ENCODE results near the gene MINAR1.

MINAR1 gene

GRCh38 chr15:79433276-79433990, 1.3 kb downstream of the MINAR1 start:
- Histone ChIP-seq H3K9me3 (replicated peaks; ENCODE audit: low read length) (no peaks in the 10 kb centered on the region), H3K27me3 (ENCODE audit: control insufficient read depth, insufficient read depth, low read length) (peaks cover 68% of the 10 kb centered on the region), H3K4me3 (ENCODE audit: low read length) (no peak overlapping the region), H3K9ac (ENCODE audit: low read depth, low read length) (no peak overlapping the region), H3K4me2 (ENCODE audit: low read length) (peak overlapping the region; percentile 97), H3K4me1 (ENCODE audit: control insufficient read depth, insufficient read depth, low read length) (peaks cover 11% of the 10 kb centered on the region), H3K36me3 (ENCODE audit: insufficient read depth, low read length) (no peaks in the 10 kb centered on the region)

- H3K9ac ChIP-seq (ENCODE audit: low read depth, low read length) = no peak overlapping the region
Measured at GRCh38 chr15:79434361-79434760, 2.2 kb downstream of the MINAR1 start.

GRCh38 chr15:79436037-79436780, 4.1 kb downstream of the MINAR1 start:
- Histone ChIP-seq H3K36me3 (ENCODE audit: insufficient read depth, low read length) (no peaks in the 10 kb centered on the region), H3K4me3 (ENCODE audit: low read length) (no peak overlapping the region), H3K9ac (ENCODE audit: low read depth, low read length) (no peak overlapping the region), H3K27me3 (ENCODE audit: control insufficient read depth, insufficient read depth, low read length) (peaks cover 40% of the 10 kb centered on the region), H3K4me1 (ENCODE audit: control insufficient read depth, insufficient read depth, low read length) (peaks cover 9% of the 10 kb centered on the region), H3K4me2 (ENCODE audit: low read length) (no peak overlapping the region), H3K9me3 (replicated peaks; ENCODE audit: low read length) (no peaks in the 10 kb centered on the region)

More at GRCh38 chr15:79434361-79434760, 2.2 kb downstream of the MINAR1 start:
- no peaks in the 10 kb centered on the region for H3K9me3 ChIP-seq (replicated peaks; ENCODE audit: low read length)
- peaks cover 58% of the 10 kb centered on the region for H3K27me3 ChIP-seq (ENCODE audit: control insufficient read depth, insufficient read depth, low read length)
- H3K4me2 ChIP-seq (ENCODE audit: low read length) = no peak overlapping the region
- peaks cover 11% of the 10 kb centered on the region for H3K4me1 ChIP-seq (ENCODE audit: control insufficient read depth, insufficient read depth, low read length)
- no peaks in the 10 kb centered on the region for H3K36me3 ChIP-seq (ENCODE audit: insufficient read depth, low read length)
- H3K4me3 ChIP-seq (ENCODE audit: low read length) = no peak overlapping the region

- Histone ChIP-seq H3K9me3 (replicated peaks; ENCODE audit: low read length) (no peaks in the 10 kb centered on the region), H3K4me3 (ENCODE audit: low read length) (no peak overlapping the region), H3K4me2 (ENCODE audit: low read length) (no peak overlapping the region), H3K9ac (ENCODE audit: low read depth, low read length) (no peak overlapping the region), H3K36me3 (ENCODE audit: insufficient read depth, low read length) (no peaks in the 10 kb centered on the region), H3K27me3 (ENCODE audit: control insufficient read depth, insufficient read depth, low read length) (peaks cover 31% of the 10 kb centered on the region), H3K4me1 (ENCODE audit: control insufficient read depth, insufficient read depth, low read length) (peaks cover 3% of the 10 kb centered on the region)
Measured at GRCh38 chr15:79437275-79438000, 5.3 kb downstream of the MINAR1 start.

- no peaks in the 10 kb centered on the region for H3K4me1 ChIP-seq (ENCODE audit: control insufficient read depth, insufficient read depth, low read length)
- no peak overlapping the region for H3K4me3 ChIP-seq (ENCODE audit: low read length)
- peaks cover 14% of the 10 kb centered on the region for H3K27me3 ChIP-seq (ENCODE audit: control insufficient read depth, insufficient read depth, low read length)
- H3K9ac ChIP-seq (ENCODE audit: low read depth, low read length) = no peak overlapping the region
- no peak overlapping the region for H3K4me2 ChIP-seq (ENCODE audit: low read length)
- H3K36me3 ChIP-seq (ENCODE audit: insufficient read depth, low read length) = no peaks in the 10 kb centered on the region
- H3K9me3 ChIP-seq (replicated peaks; ENCODE audit: low read length) = no peaks in the 10 kb centered on the region
Measured at GRCh38 chr15:79439236-79439635, 7.1 kb downstream of the MINAR1 start.

GRCh38 chr15:79440355-79440908, 8.3 kb downstream of the MINAR1 start:
- Histone ChIP-seq H3K9ac (ENCODE audit: low read depth, low read length) (no peak overlapping the region), H3K36me3 (ENCODE audit: insufficient read depth, low read length) (no peaks in the 10 kb centered on the region), H3K4me1 (ENCODE audit: control insufficient read depth, insufficient read depth, low read length) (no peaks in the 10 kb centered on the region), H3K4me3 (ENCODE audit: low read length) (no peak overlapping the region), H3K4me2 (ENCODE audit: low read length) (no peak overlapping the region), H3K9me3 (replicated peaks; ENCODE audit: low read length) (no peaks in the 10 kb centered on the region), H3K27me3 (ENCODE audit: control insufficient read depth, insufficient read depth, low read length) (peaks cover 7% of the 10 kb centered on the region)

- no peak overlapping the region for H3K4me3 ChIP-seq (ENCODE audit: low read length)
- no peaks in the 10 kb centered on the region for H3K4me1 ChIP-seq (ENCODE audit: control insufficient read depth, insufficient read depth, low read length)
- H3K36me3 ChIP-seq (ENCODE audit: insufficient read depth, low read length) = no peaks in the 10 kb centered on the region
- no peak overlapping the region for H3K9ac ChIP-seq (ENCODE audit: low read depth, low read length)
- no peak overlapping the region for H3K4me2 ChIP-seq (ENCODE audit: low read length)
- H3K9me3 ChIP-seq (replicated peaks; ENCODE audit: low read length) = no peaks in the 10 kb centered on the region
- H3K27me3 ChIP-seq (ENCODE audit: control insufficient read depth, insufficient read depth, low read length) = no peaks in the 10 kb centered on the region
Measured at GRCh38 chr15:79442911-79443310, 10.8 kb downstream of the MINAR1 start.

GRCh38 chr15:79447060-79447459, 14.9 kb downstream of the MINAR1 start:
- H3K4me1 ChIP-seq (ENCODE audit: control insufficient read depth, insufficient read depth, low read length) = no peaks in the 10 kb centered on the region
- no peak overlapping the region for H3K9ac ChIP-seq (ENCODE audit: low read depth, low read length)
- no peak overlapping the region for H3K4me2 ChIP-seq (ENCODE audit: low read length)
- H3K27me3 ChIP-seq (ENCODE audit: control insufficient read depth, insufficient read depth, low read length) = no peaks in the 10 kb centered on the region
- no peaks in the 10 kb centered on the region for H3K36me3 ChIP-seq (ENCODE audit: insufficient read depth, low read length)
- H3K9me3 ChIP-seq (replicated peaks; ENCODE audit: low read length) = no peaks in the 10 kb centered on the region
- no peak overlapping the region for H3K4me3 ChIP-seq (ENCODE audit: low read length)

GRCh38 chr15:79450648-79451047, 18.5 kb downstream of the MINAR1 start:
- Histone ChIP-seq H3K27me3 (ENCODE audit: control insufficient read depth, insufficient read depth, low read length) (no peaks in the 10 kb centered on the region), H3K4me1 (ENCODE audit: control insufficient read depth, insufficient read depth, low read length) (no peaks in the 10 kb centered on the region), H3K9ac (ENCODE audit: low read depth, low read length) (no peak overlapping the region), H3K4me2 (ENCODE audit: low read length) (no peak overlapping the region), H3K4me3 (ENCODE audit: low read length) (no peak overlapping the region), H3K36me3 (ENCODE audit: insufficient read depth, low read length) (no peaks in the 10 kb centered on the region), H3K9me3 (replicated peaks; ENCODE audit: low read length) (no peaks in the 10 kb centered on the region)

GRCh38 chr15:79451361-79451999, 19.3 kb downstream of the MINAR1 start:
- Histone ChIP-seq H3K4me1 (ENCODE audit: control insufficient read depth, insufficient read depth, low read length) (no peaks in the 10 kb centered on the region), H3K9me3 (replicated peaks; ENCODE audit: low read length) (no peaks in the 10 kb centered on the region), H3K9ac (ENCODE audit: low read depth, low read length) (no peak overlapping the region), H3K4me3 (ENCODE audit: low read length) (no peak overlapping the region), H3K4me2 (ENCODE audit: low read length) (no peak overlapping the region), H3K27me3 (ENCODE audit: control insufficient read depth, insufficient read depth, low read length) (no peaks in the 10 kb centered on the region), H3K36me3 (ENCODE audit: insufficient read depth, low read length) (no peaks in the 10 kb centered on the region)

All from skeletal muscle satellite cell (primary cell).